H7 (cell line): Measurements from ENCODE around the gene CNTNAP4. TPM values are rescaled to one million over a fixed set of nuclear protein-coding genes. Genes with fewer than 3 reads are reported as not detected.

Source experiments
- DNase-seq: peaks from one replicate; pipeline ENCODE4 v3.0.0; 2012
- H3K27me3 ChIP-seq: 2 replicates; pipeline ENCODE4 v1.6.0; 2011; ENCODE audit warnings: mild to moderate bottlenecking, low read length; ENCODE audit not compliant: control insufficient read depth, insufficient read depth
- H3K36me3 ChIP-seq: replicated peaks from 2 replicates; pipeline ENCODE4 v1.5.1; 2011; ENCODE audit warnings: low read length; ENCODE audit not compliant: control insufficient read depth, insufficient read depth
- H3K4me3 ChIP-seq: 2 replicates; pipeline ENCODE4 v1.5.1; 2011; ENCODE audit warnings: low read depth, mild to moderate bottlenecking, control low read depth, low read length, moderate library complexity; ENCODE audit not compliant: insufficient read depth
- total RNA-seq: library from RNA; depleted of rRNA; stranded (reverse); fragments of >200 nt; shearing (Covaris generic); gene quantifications from 2 replicates; pipeline ENCODE4 v1.2.3, GENCODE V29; 2014

The CNTNAP4 gene
- total RNA-seq, 1 experiment from 2014 or later, result 0.03 TPM

- no peaks in the 10 kb centered on the region for H3K36me3 ChIP-seq
- no peak overlapping the region for H3K4me3 ChIP-seq
- no peak for DNase-seq
- no peaks in the 10 kb centered on the region for H3K27me3 ChIP-seq
Measured at GRCh38 chr16:76343769-76344168, 66.6 kb downstream of the CNTNAP4 start.

DNA sequence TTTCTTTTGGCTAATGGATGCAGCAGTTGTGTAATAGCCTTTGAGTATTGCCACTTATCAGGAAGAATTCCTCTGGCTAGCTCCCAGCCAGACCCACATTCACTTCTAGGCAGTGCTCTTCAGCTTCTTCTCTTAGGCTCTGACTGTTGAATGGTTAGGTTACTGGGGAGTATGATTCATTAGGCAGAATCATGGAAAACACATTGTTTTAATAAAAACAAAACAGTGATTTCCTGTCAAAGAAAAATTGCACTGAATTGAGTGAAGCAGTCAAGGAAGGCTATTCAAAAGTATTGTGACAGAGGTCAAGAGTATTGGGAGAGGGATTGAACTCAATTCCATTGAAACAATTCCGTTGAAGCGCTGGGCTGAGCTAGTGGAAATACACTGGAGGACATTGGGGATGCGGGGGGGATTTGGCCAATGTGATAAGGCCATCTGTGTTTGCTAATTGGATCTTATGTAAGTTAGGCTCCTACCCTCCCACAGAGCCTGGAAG is 68.0 kb downstream of the CNTNAP4 start:
- H3K4me3 ChIP-seq, result no peak overlapping the region
- DNase-seq, result no peak
- H3K27me3 ChIP-seq, result no peaks in the 10 kb centered on the region
- no peaks in the 10 kb centered on the region for H3K36me3 ChIP-seq

- Histone ChIP-seq H3K36me3 (no peaks in the 10 kb centered on the region), H3K27me3 (no peaks in the 10 kb centered on the region), H3K4me3 (no peak overlapping the region)
- no peak for DNase-seq
Measured at GRCh38 chr16:76346210-76346609, 69.0 kb downstream of the CNTNAP4 start.

DNA sequence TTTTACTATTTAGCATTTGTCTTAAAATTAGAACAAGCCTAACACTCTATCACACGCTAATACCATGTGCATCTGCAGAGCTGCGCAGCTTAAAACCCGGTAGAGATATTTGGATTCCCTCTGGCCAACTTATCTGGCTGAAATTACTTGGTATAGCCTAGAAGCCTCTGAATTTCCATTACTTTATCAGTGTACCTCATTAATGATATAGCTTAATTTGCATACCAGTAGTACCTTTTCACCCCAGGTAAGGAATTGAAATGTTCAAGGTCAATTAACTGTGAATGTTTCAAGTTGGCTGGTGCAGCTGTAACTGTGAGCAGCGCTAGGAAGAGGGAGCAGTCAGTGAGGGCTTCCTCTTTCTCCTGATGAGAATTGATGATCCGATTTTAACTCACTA is 74.2 kb downstream of the CNTNAP4 start:
- Histone ChIP-seq H3K36me3 (no peaks in the 10 kb centered on the region), H3K4me3 (no peak overlapping the region), H3K27me3 (no peaks in the 10 kb centered on the region)
- no peak for DNase-seq

GRCh38 chr16:76360404-76360803 is 83.2 kb downstream of the CNTNAP4 start:
- no peak overlapping the region for H3K4me3 ChIP-seq
- H3K27me3 ChIP-seq, result no peaks in the 10 kb centered on the region
- no peak for DNase-seq
- H3K36me3 ChIP-seq, result no peaks in the 10 kb centered on the region

- H3K4me3 ChIP-seq, result no peak overlapping the region
- DNase-seq, result peak; percentile 10
- H3K36me3 ChIP-seq, result no peaks in the 10 kb centered on the region
- H3K27me3 ChIP-seq, result no peaks in the 10 kb centered on the region
Measured at GRCh38 chr16:76370344-76370743, 93.1 kb downstream of the CNTNAP4 start.

DNA sequence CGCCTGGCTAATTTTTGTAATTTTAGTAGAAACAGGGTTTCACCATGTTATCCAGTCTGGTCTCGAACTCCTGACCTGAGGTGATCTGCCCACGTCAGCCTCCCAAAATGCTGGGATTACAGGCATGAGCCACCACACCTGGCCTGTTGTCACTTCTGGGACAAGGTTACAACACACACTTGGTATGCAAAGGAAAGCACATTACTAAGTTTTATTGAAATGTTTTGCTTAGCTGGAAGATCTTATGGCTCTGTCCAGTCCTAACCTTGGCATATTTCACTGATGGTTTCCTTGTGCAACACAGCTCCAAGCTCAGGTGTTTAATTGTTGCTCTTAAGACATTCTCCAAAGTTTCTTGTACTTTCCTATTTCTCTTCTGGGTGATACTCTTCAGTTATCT is 94.2 kb downstream of the CNTNAP4 start:
- no peak for DNase-seq
- H3K36me3 ChIP-seq, result no peaks in the 10 kb centered on the region
- H3K4me3 ChIP-seq, result no peak overlapping the region
- H3K27me3 ChIP-seq, result no peaks in the 10 kb centered on the region

DNA sequence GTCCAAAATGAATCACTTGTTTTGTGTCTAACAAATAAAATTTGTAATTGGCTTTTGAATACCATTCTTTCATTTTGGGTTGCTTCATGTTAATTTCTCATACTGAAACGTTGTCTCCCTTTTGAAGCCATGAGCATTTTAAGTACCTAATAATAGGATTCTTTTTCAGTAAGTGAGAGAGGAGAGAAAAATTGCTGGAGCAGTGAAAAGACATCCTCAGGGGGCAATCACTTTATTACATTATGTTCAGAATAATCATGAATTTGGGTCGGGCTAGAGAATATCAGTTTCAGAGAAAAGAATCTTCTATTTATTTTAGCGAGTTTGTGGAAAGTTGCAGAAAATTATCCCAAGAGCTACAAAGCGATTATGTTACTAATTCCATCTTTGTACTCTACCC is 96.8 kb downstream of the CNTNAP4 start:
- Histone ChIP-seq H3K27me3 (no peaks in the 10 kb centered on the region), H3K4me3 (no peak overlapping the region), H3K36me3 (no peaks in the 10 kb centered on the region)
- no peak for DNase-seq

DNA sequence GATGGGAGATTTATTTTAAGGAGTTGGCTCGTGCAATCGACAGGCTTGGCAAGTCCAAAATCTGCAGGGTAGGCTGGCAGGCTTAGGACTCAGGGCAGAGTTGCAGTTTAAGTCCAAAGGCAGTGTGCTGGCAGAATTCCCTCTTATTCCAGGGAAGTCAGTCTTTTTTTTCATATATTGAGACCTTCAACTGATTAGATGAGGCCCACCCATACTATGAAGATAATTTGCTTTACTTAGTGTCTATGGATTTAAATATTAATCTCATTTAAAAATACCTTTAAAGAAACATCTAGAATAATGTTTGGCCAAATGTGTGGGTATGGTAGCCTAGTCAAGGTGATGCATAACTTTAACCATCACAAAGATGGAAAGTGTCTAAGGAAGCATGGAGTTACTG is 99.8 kb downstream of the CNTNAP4 start:
- no peak for DNase-seq
- no peaks in the 10 kb centered on the region for H3K36me3 ChIP-seq
- no peaks in the 10 kb centered on the region for H3K27me3 ChIP-seq
- no peak overlapping the region for H3K4me3 ChIP-seq

DNA sequence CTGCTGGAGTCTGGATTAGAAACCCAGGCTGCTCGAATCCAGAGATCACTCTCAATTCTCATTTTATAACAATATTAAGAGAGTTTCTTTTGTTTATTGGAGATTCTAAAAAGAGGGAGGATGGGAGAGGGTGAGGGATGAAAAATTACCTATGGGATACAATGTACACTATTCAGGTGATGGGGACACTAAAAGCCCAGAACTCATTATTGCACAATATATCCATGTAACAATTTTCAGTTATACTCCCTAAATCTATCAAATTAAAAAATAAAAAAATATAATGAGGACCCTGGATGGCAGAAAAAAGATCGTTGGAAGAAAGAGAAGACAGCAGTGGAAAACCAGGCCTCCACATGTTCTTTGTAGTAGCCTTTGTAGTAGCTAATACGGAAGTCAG is 100.8 kb downstream of the CNTNAP4 start:
- Histone ChIP-seq H3K4me3 (no peak overlapping the region), H3K36me3 (no peaks in the 10 kb centered on the region), H3K27me3 (no peaks in the 10 kb centered on the region)
- no peak for DNase-seq

DNA sequence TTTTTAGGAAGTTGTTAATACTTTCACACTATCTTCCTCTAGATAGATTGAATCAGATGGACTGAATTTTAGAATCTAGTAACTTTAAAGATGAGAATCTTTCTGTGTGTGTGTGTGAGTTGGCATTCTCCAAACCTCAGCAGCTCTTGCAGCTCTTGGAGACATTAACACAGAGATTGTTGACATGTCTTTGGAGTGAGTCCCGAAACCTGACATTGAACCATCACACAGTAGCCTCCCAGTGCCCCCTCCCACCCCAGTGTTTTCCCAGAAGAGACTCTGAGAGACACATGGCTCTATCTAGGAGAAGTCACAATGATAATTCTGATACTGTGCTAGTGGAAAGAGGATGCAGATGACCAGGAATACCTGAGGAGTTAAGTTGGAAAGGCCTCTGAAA is 103.9 kb downstream of the CNTNAP4 start:
- Histone ChIP-seq H3K27me3 (no peaks in the 10 kb centered on the region), H3K4me3 (no peak overlapping the region), H3K36me3 (no peaks in the 10 kb centered on the region)
- DNase-seq, result no peak

GRCh38 chr16:76385601-76386230 is 108.5 kb downstream of the CNTNAP4 start:
- Histone ChIP-seq H3K36me3 (no peaks in the 10 kb centered on the region), H3K4me3 (no peak overlapping the region), H3K27me3 (no peaks in the 10 kb centered on the region)
- no peak for DNase-seq

DNA sequence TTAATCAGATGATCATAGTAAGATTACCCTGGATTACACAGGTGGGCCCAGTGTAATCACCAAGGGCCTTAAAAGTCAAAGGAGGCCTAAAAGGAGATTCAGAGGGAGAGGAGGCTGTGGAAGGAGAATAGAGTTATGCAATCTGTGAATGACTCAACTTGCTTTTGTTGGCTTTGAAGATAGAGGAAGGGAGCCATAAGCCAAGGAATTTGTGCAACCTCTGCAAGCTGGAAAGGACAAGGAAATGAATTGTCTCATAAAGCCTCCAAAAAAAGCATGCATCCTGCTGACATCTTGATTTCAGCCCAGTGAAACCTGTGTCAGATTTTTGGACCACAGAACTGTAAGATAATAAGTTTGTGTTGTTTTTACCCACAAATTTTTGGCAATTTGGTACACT is 109.6 kb downstream of the CNTNAP4 start:
- no peak for DNase-seq
- no peak overlapping the region for H3K4me3 ChIP-seq
- no peaks in the 10 kb centered on the region for H3K27me3 ChIP-seq
- no peaks in the 10 kb centered on the region for H3K36me3 ChIP-seq

DNA sequence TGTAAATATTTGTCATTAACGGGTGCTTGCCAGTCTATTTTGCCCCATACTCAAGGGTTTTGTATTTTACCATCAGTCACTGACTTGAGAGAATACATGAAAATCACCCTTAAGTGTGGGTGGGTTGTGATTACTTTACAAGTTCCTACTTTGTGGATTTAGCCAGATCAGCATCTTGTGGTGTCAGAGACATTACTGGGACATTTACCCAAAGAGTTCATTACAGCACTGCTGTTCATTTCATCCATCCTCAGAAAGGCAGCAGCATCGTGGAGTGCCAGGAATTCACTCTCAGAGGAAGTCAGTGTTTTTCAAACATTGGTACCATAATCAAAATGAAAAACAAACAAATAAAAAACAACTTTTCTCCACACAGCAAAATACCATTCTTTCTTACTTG is 110.8 kb downstream of the CNTNAP4 start:
- Histone ChIP-seq H3K27me3 (no peaks in the 10 kb centered on the region), H3K4me3 (no peak overlapping the region), H3K36me3 (no peaks in the 10 kb centered on the region)
- DNase-seq, result no peak

DNA sequence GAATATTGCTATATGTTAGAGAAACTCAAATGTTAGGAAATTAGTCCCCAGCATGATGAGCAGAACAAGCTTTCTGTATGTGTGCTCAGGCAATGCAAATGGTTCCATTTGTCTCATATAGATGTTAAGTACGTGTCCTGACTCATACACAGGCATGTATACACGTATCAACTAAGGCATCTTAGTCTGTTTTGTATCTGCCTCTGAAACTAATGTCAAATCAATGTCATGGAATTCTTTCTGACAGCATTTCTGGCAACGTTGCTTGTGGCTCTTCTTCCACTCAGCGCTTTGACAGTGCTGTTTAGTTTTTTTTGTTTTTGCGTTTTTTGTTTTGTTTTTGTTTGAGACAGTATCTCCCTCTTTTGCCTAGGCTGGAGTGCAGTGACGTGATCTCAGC is 111.9 kb downstream of the CNTNAP4 start:
- H3K4me3 ChIP-seq, result no peak overlapping the region
- no peaks in the 10 kb centered on the region for H3K36me3 ChIP-seq
- H3K27me3 ChIP-seq, result no peaks in the 10 kb centered on the region
- DNase-seq, result no peak

GRCh38 chr16:76390476-76390875 is 113.3 kb downstream of the CNTNAP4 start:
- no peak for DNase-seq
- Histone ChIP-seq H3K27me3 (no peaks in the 10 kb centered on the region), H3K36me3 (no peaks in the 10 kb centered on the region), H3K4me3 (no peak overlapping the region)
